ENCODE data around the gene PFKFB3. TPM values are rescaled to one million over a fixed set of nuclear protein-coding genes. Genes with fewer than 3 reads are reported as not detected.

PFKFB3 gene
- total RNA-seq, 2 donors from 2014 or later = 23.4 to 70.7 TPM

- Histone ChIP-seq H3K9me3 (no peaks in the 10 kb centered on the region), H3K36me3 (peaks cover 12% of the 10 kb centered on the region), H3K27me3 (no peaks in the 10 kb centered on the region), H3K9ac (ENCODE audit: low read depth in 2 of 2, low read length in 2 of 2) (no peak overlapping the region), H3K4me3 (no peak overlapping the region), H3K27ac (no peak overlapping the region), H3K4me1 (no peaks in the 10 kb centered on the region)
- no peak for TF ChIP-seq CTCF (IDR thresholded peaks at IDR 0.05)
- intact Hi-C loops (cut with DNase I) = no loop called here
- no peak for DNase-seq
These were observed 9.2 kb downstream of the PFKFB3 start for GRCh38 chr10:6211671-6212635.

GRCh38 chr10:6212806-6213205 lies 10.1 kb downstream of the PFKFB3 start:
- Histone ChIP-seq H3K27ac (no peak overlapping the region), H3K27me3 (no peaks in the 10 kb centered on the region), H3K4me3 (no peak overlapping the region), H3K9me3 (no peaks in the 10 kb centered on the region), H3K36me3 (peaks cover 14% of the 10 kb centered on the region), H3K4me1 (no peaks in the 10 kb centered on the region), H3K9ac (ENCODE audit: low read depth in 2 of 2, low read length in 2 of 2) (no peak overlapping the region)
- no peak for TF ChIP-seq CTCF (IDR thresholded peaks at IDR 0.05)
- DNase-seq = no peak
- intact Hi-C loops (cut with DNase I) = no loop called here

GRCh38 chr10:6213257-6213905 lies 10.6 kb downstream of the PFKFB3 start:
- H3K36me3 ChIP-seq = peaks cover 14% of the 10 kb centered on the region
- no peak overlapping the region for H3K9ac ChIP-seq (ENCODE audit: low read depth in 2 of 2, low read length in 2 of 2)
- H3K27ac ChIP-seq = no peak overlapping the region
- H3K9me3 ChIP-seq = no peaks in the 10 kb centered on the region
- DNase-seq = no peak
- no peaks in the 10 kb centered on the region for H3K27me3 ChIP-seq
- no peak for TF ChIP-seq CTCF (IDR thresholded peaks at IDR 0.05)
- intact Hi-C loops (cut with DNase I) = no loop called here
- H3K4me3 ChIP-seq = no peak overlapping the region
- no peaks in the 10 kb centered on the region for H3K4me1 ChIP-seq

- Histone ChIP-seq H3K27me3 (no peaks in the 10 kb centered on the region), H3K9me3 (no peaks in the 10 kb centered on the region), H3K4me3 (no peak overlapping the region), H3K9ac (ENCODE audit: low read depth in 2 of 2, low read length in 2 of 2) (no peak overlapping the region), H3K36me3 (peaks cover 14% of the 10 kb centered on the region), H3K27ac (no peak overlapping the region), H3K4me1 (no peaks in the 10 kb centered on the region)
- TF ChIP-seq CTCF (IDR thresholded peaks at IDR 0.05) = no peak
- intact Hi-C loops (cut with DNase I) = no loop called here
- no peak for DNase-seq
These were observed 11.2 kb downstream of the PFKFB3 start for GRCh38 chr10:6213908-6214307.

GRCh38 chr10:6214612-6215011 lies 11.9 kb downstream of the PFKFB3 start:
- Histone ChIP-seq H3K9me3 (no peaks in the 10 kb centered on the region), H3K4me1 (no peaks in the 10 kb centered on the region), H3K27me3 (no peaks in the 10 kb centered on the region), H3K36me3 (peaks cover 14% of the 10 kb centered on the region), H3K27ac (no peak overlapping the region), H3K4me3 (no peak overlapping the region), H3K9ac (ENCODE audit: low read depth in 2 of 2, low read length in 2 of 2) (no peak overlapping the region)
- DNase-seq = no peak
- no peak for TF ChIP-seq CTCF (IDR thresholded peaks at IDR 0.05)
- intact Hi-C loops (cut with DNase I) = no loop called here
